SK-N-SH (cell line): ENCODE measurements around the gene CCDC88C. TPM values are rescaled to one million over a fixed set of nuclear protein-coding genes. Genes with fewer than 3 reads are reported as not detected.

Source experiments
- CTCF ChIA-PET: fragments of 300-600, 350-600 bp; formaldehyde crosslinking; extraction: SDS; loops from one replicate; lab custom pipeline; 2021; lab: Yijun Ruan, JAX
- POLR2A ChIA-PET: fragments of 350-600 bp; sonication (Branson Sonifier 250); formaldehyde crosslinking; extraction: SDS; loops from one replicate; lab custom pipeline; 2020; ENCODE audit warnings: antibody characterized with exemption, inconsistent platforms; lab: Yijun Ruan, JAX
- DNase-seq: peaks from one replicate; pipeline ENCODE4 v3.0.0; 2012
- H2AFZ ChIP-seq: fragments of 200-600 bp; sonication (generic); 2 replicates; pipeline ENCODE4 v1.8.1; 2016; ENCODE audit warnings: antibody characterized with exemption, mild to moderate bottlenecking, low read depth
- H3F3A ChIP-seq: fragments of 200-600 bp; sonication (generic); replicated peaks from 2 replicates; pipeline ENCODE3; 2016; ENCODE audit warnings: antibody characterized with exemption, mild to moderate bottlenecking; ENCODE audit not compliant: insufficient read depth
- H3K27ac ChIP-seq, 2 experiments: fragments of 200-500 bp in 1 of 2; fragments of 200-600 bp in 1 of 2; sonication (Bioruptor generic) in 1 of 2; sonication (generic), shearing (Covaris generic) in 1 of 2; 2 replicates each; pipeline versions ENCODE4 v1.5.1 to v1.6.1; 2014 to 2016; ENCODE audit warnings: low read depth in 2 of 2, inconsistent platforms in 1 of 2, low read length in 1 of 2, mild to moderate bottlenecking in 1 of 2, mixed read lengths in 1 of 2
- H3K27me3 ChIP-seq: fragments of 200-600 bp; sonication (generic), shearing (Covaris generic); 2 replicates; pipeline ENCODE4 v1.6.1; 2016; ENCODE audit warnings: mixed run types; ENCODE audit not compliant: insufficient read depth
- H3K36me3 ChIP-seq, 2 experiments: fragments of 200-500 bp in 1 of 2; fragments of 200-600 bp in 1 of 2; sonication (Bioruptor generic) in 1 of 2; sonication (generic) in 1 of 2; replicated peaks in 1 of 2; 2 replicates each; pipeline versions ENCODE3 to v1.5.1; 2014 to 2016; ENCODE audit warnings: low read length in 1 of 2, mild to moderate bottlenecking in 1 of 2; ENCODE audit not compliant: insufficient read depth in 2 of 2, control insufficient read depth in 1 of 2
- H3K4me1 ChIP-seq, 2 experiments: fragments of 200-500 bp in 1 of 2; fragments of 200-600 bp in 1 of 2; sonication (Bioruptor generic) in 1 of 2; sonication (generic), shearing (Covaris generic) in 1 of 2; 2 replicates each; pipeline versions ENCODE4 v1.5.1 to v1.6.1; 2014 to 2016; ENCODE audit warnings: low read depth in 1 of 2, low read length in 1 of 2, mixed run types in 1 of 2; ENCODE audit not compliant: insufficient read depth in 2 of 2, control insufficient read depth in 1 of 2
- H3K4me2 ChIP-seq: fragments of 200-600 bp; sonication (generic), shearing (Covaris generic); 2 replicates; pipeline ENCODE4 v1.6.1; 2017; ENCODE audit warnings: mixed run types
- H3K4me3 ChIP-seq, 2 experiments: fragments of 200-500 bp in 1 of 2; fragments of 200-600 bp in 1 of 2; sonication (Bioruptor generic) in 1 of 2; sonication (generic), shearing (Covaris generic) in 1 of 2; 2 replicates each; pipeline versions ENCODE4 v1.5.1 to v1.8.1; 2014 to 2016; ENCODE audit warnings: low read depth in 2 of 2, inconsistent platforms in 1 of 2, low read length in 1 of 2, mild to moderate bottlenecking in 1 of 2, mixed read lengths in 1 of 2, moderate library complexity in 1 of 2
- H3K79me2 ChIP-seq: fragments of 200-600 bp; sonication (generic); 2 replicates; pipeline ENCODE4 v1.8.1; 2017; ENCODE audit warnings: mild to moderate bottlenecking; ENCODE audit not compliant: insufficient read depth
- H3K9ac ChIP-seq: fragments of 200-600 bp; sonication (generic); 2 replicates; pipeline ENCODE4 v1.6.1; 2017; ENCODE audit warnings: mixed run types
- H3K9me2 ChIP-seq: fragments of 200-600 bp; sonication (generic); 2 replicates; pipeline ENCODE4 v1.6.1; 2017; ENCODE audit warnings: mixed run types
- H3K9me3 ChIP-seq: fragments of 200-600 bp; sonication (generic); 2 replicates; pipeline ENCODE4 v1.6.1; 2017; ENCODE audit warnings: mixed run types, mild to moderate bottlenecking, moderate library complexity
- H4K20me1 ChIP-seq: fragments of 200-600 bp; sonication (generic); 2 replicates; pipeline ENCODE4 v1.6.1; 2017; ENCODE audit warnings: mild to moderate bottlenecking, mixed run types; ENCODE audit not compliant: insufficient read depth
- CTCF ChIP-seq: fragments of 200-600 bp; sonication (generic); IDR thresholded peaks from 2 replicates; pipeline ENCODE4 v1.6.1; 2017; ENCODE audit warnings: antibody characterized with exemption, mild to moderate bottlenecking, moderate library complexity
- EZH2phosphoT487 ChIP-seq: fragments of 200-600 bp; sonication (generic); IDR thresholded peaks from 2 replicates; pipeline ENCODE4 v1.6.1; 2017; ENCODE audit warnings: low read depth, mixed run types, mild to moderate bottlenecking, antibody characterized with exemption, moderate library complexity, borderline replicate concordance
- GATA2 ChIP-seq: sonication (generic); formaldehyde crosslinking; IDR thresholded peaks from 2 replicates; pipeline ENCODE4 v1.5.0; 2020; ENCODE audit warnings: mild to moderate bottlenecking, missing genetic modification reagents
- JUND ChIP-seq: IDR thresholded peaks from 2 replicates; pipeline ENCODE4 v1.4.0; 2012
- MEF2A ChIP-seq: IDR thresholded peaks from 2 replicates; pipeline ENCODE4 v1.4.0; 2012; ENCODE audit warnings: low read depth, borderline replicate concordance
- MXI1 ChIP-seq: IDR thresholded peaks from 2 replicates; pipeline ENCODE4 v1.6.1; 2012; ENCODE audit warnings: mild to moderate bottlenecking, low read depth, low read length, improper control_type of control experiment
- NRF1 ChIP-seq: IDR thresholded peaks from 2 replicates; pipeline ENCODE4 v1.6.1; 2012; ENCODE audit warnings: low read depth, mild to moderate bottlenecking, low read length
- RAD21 ChIP-seq: IDR thresholded peaks from 2 replicates; pipeline ENCODE4 v1.6.1; 2012; ENCODE audit warnings: mild to moderate bottlenecking, low read length
- RCOR1 ChIP-seq: fragments of 150-350 bp; IDR thresholded peaks from 2 replicates; pipeline ENCODE4 v1.6.1; 2017; ENCODE audit warnings: antibody characterized with exemption, low read length
- RFX5 ChIP-seq: IDR thresholded peaks from 2 replicates; pipeline ENCODE4 v1.6.1; 2012; ENCODE audit warnings: mild to moderate bottlenecking, improper control_type of control experiment, low read length
- RXRA ChIP-seq: IDR thresholded peaks from 2 replicates; pipeline ENCODE4 v1.4.0; 2012; ENCODE audit warnings: low read depth, mild to moderate bottlenecking, borderline replicate concordance
- SIN3A ChIP-seq: IDR thresholded peaks from 2 replicates; pipeline ENCODE4 v1.6.1; 2012; ENCODE audit warnings: low read depth, mild to moderate bottlenecking, low read length, moderate library complexity, borderline replicate concordance
- SMC3 ChIP-seq: IDR thresholded peaks from 2 replicates; pipeline ENCODE4 v1.6.1; 2012; ENCODE audit warnings: low read depth, low read length, improper control_type of control experiment
- TEAD4 ChIP-seq: IDR thresholded peaks from 2 replicates; pipeline ENCODE4 v1.4.0; 2012; ENCODE audit warnings: mild to moderate bottlenecking, borderline replicate concordance; ENCODE audit not compliant: insufficient read depth
- USF2 ChIP-seq: fragments of 150-350 bp; IDR thresholded peaks from 2 replicates; pipeline ENCODE4 v1.6.1; 2017; ENCODE audit warnings: antibody characterized with exemption, low read length, low read depth, borderline replicate concordance
- WGBS: methylation state at CpG from one replicate; pipeline ENCODE4 v1.1.6; 2017; ENCODE audit warnings: low lambda C conversion rate; 5-methylcytosine and 5-hydroxymethylcytosine counted together
- polyA plus RNA-seq, 3 experiments: library from polyadenylated mRNA; depleted of rRNA; stranded (reverse); fragments of >200 nt; gene quantifications; 2 replicates each; pipeline ENCODE4 v1.2.3, GENCODE V29; 2012
- TF ChIP-seq, protein P1 (sequence below): fragments of 150-350 bp; IDR thresholded peaks from 2 replicates; pipeline ENCODE4 v1.6.1; 2016; ENCODE audit warnings: mild to moderate bottlenecking, low read depth, low read length

The CCDC88C gene
- polyA plus RNA-seq, 1 of the 3 experiments (the other 2 are of a cell fraction), result 0.39 TPM

GRCh38 chr14:91318911-91319310 is 98.7 kb downstream of the CCDC88C start:
- no peaks in the 10 kb centered on the region for H3F3A ChIP-seq
- H3K27ac ChIP-seq, result no peak overlapping the region
- no peaks in the 10 kb centered on the region for H4K20me1 ChIP-seq
- H3K9me3 ChIP-seq, result no peaks in the 10 kb centered on the region
- no peaks in the 10 kb centered on the region for H3K27me3 ChIP-seq
- H3K9me2 ChIP-seq, result no peaks in the 10 kb centered on the region
- no peak overlapping the region for H3K4me2 ChIP-seq
- H3K79me2 ChIP-seq, result no peaks in the 10 kb centered on the region
- H3K4me3 ChIP-seq, result no peak overlapping the region
- no peaks in the 10 kb centered on the region for H3K36me3 ChIP-seq
- no peak for DNase-seq
- TF ChIP-seq RCOR1 (no peak), JUND (no peak), NRF1 (no peak), SMC3 (no peak), SIN3A (no peak), MXI1 (no peak), EZH2phosphoT487 (no peak), CTCF (no peak), MEF2A (no peak)
- TF ChIP-seq, protein P1, sequence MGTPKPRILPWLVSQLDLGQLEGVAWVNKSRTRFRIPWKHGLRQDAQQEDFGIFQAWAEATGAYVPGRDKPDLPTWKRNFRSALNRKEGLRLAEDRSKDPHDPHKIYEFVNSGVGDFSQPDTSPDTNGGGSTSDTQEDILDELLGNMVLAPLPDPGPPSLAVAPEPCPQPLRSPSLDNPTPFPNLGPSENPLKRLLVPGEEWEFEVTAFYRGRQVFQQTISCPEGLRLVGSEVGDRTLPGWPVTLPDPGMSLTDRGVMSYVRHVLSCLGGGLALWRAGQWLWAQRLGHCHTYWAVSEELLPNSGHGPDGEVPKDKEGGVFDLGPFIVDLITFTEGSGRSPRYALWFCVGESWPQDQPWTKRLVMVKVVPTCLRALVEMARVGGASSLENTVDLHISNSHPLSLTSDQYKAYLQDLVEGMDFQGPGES, result no peak
- POLR2A ChIA-PET, result no interaction called here
- CTCF ChIA-PET, result interaction anchor here (1.8 to 16.0 kb wide), 2 partner anchors 98 to 142 kb away, joined by 6 to 300 read pairs; partner anchors contain the start of gene CCDC88C
- no peak overlapping the region for H2AFZ ChIP-seq
- peaks cover 0 to 22% of the 10 kb centered on the region in 2 experiments; a peak in 2 of 4 replicates for H3K4me1 ChIP-seq
- no peak overlapping the region for H3K9ac ChIP-seq
- 67% methylated on average over 3 of the region's 4 CpGs for WGBS

DNA sequence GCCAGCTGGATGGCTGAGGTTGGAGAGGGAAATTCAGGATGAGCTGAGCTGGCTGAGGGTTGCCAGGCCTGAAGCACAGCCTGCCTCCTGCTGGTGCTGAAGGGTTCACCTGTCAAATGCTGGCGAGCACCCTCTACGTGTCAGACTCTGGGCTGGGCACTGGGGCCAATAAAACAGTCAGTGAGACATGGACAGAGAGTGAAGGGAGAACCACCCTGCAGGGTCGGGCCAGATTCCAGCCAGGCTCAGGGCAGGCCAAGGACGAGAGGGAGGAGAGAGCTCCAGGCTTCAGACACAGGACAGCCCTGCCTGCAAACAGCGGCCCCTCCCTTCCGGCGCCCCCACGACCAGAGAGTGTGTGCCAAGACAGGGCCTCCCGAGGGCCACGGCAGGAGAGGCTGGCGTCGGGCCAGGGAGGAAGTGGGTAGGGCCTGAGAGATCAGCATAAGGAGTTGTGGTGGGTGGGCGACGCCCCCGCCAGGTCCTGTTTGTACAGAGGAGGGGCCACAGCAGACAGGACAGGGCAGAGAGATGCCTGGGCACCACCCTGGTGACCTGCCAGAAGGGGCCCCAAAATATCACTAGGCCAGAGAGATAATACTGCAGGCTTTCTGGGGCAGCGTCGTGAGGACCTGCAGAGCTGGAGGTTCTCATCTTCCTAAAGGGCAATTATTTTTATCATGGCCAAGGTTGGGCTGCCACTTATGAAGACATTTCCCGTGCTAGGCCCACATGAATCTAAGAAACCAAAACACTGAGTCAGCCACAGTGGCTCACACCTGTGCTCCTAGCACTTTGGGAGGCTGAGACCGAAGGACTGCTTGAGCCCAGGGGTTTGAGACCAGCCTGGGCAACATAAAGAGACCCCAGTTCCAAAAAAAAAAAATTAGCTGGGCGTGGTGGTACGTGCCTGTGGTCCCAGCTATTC is 100.0 kb downstream of the CCDC88C start:
- no peak for TF ChIP-seq USF2
- no peak for TF ChIP-seq RXRA
- TF ChIP-seq RFX5, result no peak
- TF ChIP-seq TEAD4, result no peak
- no peak for TF ChIP-seq GATA2 (CRISPR knock-in tag)
- TF ChIP-seq EZH2phosphoT487, result no peak
- TF ChIP-seq RAD21, result no peak
- H3K79me2 ChIP-seq, result no peaks in the 10 kb centered on the region
- no peaks in the 10 kb centered on the region for H3K36me3 ChIP-seq
- no peaks in the 10 kb centered on the region for H3K27me3 ChIP-seq
- H3K9ac ChIP-seq, result no peak overlapping the region
- H3K27ac ChIP-seq, result no peak overlapping the region
- no peak overlapping the region for H2AFZ ChIP-seq
- H3K4me1 ChIP-seq, result peaks cover 0 to 16% of the 10 kb centered on the region in 2 experiments; a peak in 2 of 4 replicates
- H3F3A ChIP-seq, result no peaks in the 10 kb centered on the region
- ChIA-PET POLR2A (interaction anchor here (0.6 kb wide), 1 partner anchor 1790 kb away, joined by 3 read pairs; no protein-coding TSS in a partner anchor), CTCF (interaction anchor here (1.0 to 16.0 kb wide), 5 partner anchors 55 to 415 kb away, joined by 3 to 300 read pairs (median 4); partner anchors contain the start of gene CCDC88C)
- no peak for DNase-seq
- no peak overlapping the region for H3K4me2 ChIP-seq
- no peaks in the 10 kb centered on the region for H3K9me2 ChIP-seq
- H3K9me3 ChIP-seq, result no peaks in the 10 kb centered on the region
- no peaks in the 10 kb centered on the region for H4K20me1 ChIP-seq
- no peak overlapping the region for H3K4me3 ChIP-seq
- 61% methylated on average over 14 of the region's 21 CpGs for WGBS
